Trophoblast cell (in vitro differentiated cells and primary cell): Measurements from ENCODE around the gene TGFB1. TPM values are rescaled to one million over a fixed set of nuclear protein-coding genes. Genes with fewer than 3 reads are reported as not detected.

Source experiments
- DNase-seq, 2 donors: peaks; one replicate each; pipeline ENCODE4 v3.0.0-alpha.2; 2016
- H2AFZ ChIP-seq: 2 replicates; pipeline ENCODE4 v1.6.1; 2013; ENCODE audit warnings: low read length, moderate library complexity, mild to moderate bottlenecking; ENCODE audit not compliant: insufficient read depth, poor library complexity
- H2AK5ac ChIP-seq: 2 replicates; pipeline ENCODE4 v1.6.1; 2013; ENCODE audit warnings: mild to moderate bottlenecking, low read length
- H2BK120ac ChIP-seq: 2 replicates; pipeline ENCODE4 v1.6.1; 2013; ENCODE audit warnings: low read length, mild to moderate bottlenecking, moderate library complexity; ENCODE audit not compliant: insufficient read depth, poor library complexity
- H2BK12ac ChIP-seq: 2 replicates; pipeline ENCODE4 v1.6.1; 2013; ENCODE audit warnings: mild to moderate bottlenecking, low read length, moderate library complexity
- H2BK5ac ChIP-seq: 2 replicates; pipeline ENCODE4 v1.6.1; 2013; ENCODE audit warnings: low read length, low read depth, moderate library complexity, mild to moderate bottlenecking; ENCODE audit not compliant: poor library complexity
- H3K14ac ChIP-seq: 2 replicates; pipeline ENCODE4 v1.6.1; 2013; ENCODE audit warnings: mild to moderate bottlenecking, low read length
- H3K18ac ChIP-seq: 2 replicates; pipeline ENCODE4 v1.6.1; 2013; ENCODE audit warnings: mild to moderate bottlenecking, low read length
- H3K23ac ChIP-seq: 2 replicates; pipeline ENCODE4 v1.6.1; 2013; ENCODE audit warnings: low read length
- H3K27ac ChIP-seq: 2 replicates; pipeline ENCODE4 v1.5.1; 2013; ENCODE audit warnings: low read depth, mild to moderate bottlenecking, inconsistent platforms, low read length, moderate library complexity
- H3K27me3 ChIP-seq: 2 replicates; pipeline ENCODE4 v1.6.1; 2013; ENCODE audit warnings: inconsistent platforms, mild to moderate bottlenecking, low read length, moderate library complexity; ENCODE audit not compliant: insufficient read depth
- H3K36me3 ChIP-seq, 2 experiments: 1 replicate in 1 of 2; 2 replicates in 1 of 2; pipeline ENCODE4 v1.6.1; 2013; ENCODE audit warnings: low read length in 2 of 2, mild to moderate bottlenecking in 2 of 2, moderate library complexity in 1 of 2; ENCODE audit not compliant: insufficient read depth in 2 of 2, control insufficient read depth in 1 of 2
- H3K4ac ChIP-seq: 2 replicates; pipeline ENCODE4 v1.6.1; 2013; ENCODE audit warnings: low read depth, mild to moderate bottlenecking, low read length, moderate library complexity
- H3K4me1 ChIP-seq, 2 experiments: 1 replicate in 1 of 2; 2 replicates in 1 of 2; pipeline ENCODE4 v1.6.1; 2013; ENCODE audit warnings: low read length in 2 of 2, mild to moderate bottlenecking in 2 of 2, moderate library complexity in 1 of 2; ENCODE audit not compliant: insufficient read depth in 2 of 2, control insufficient read depth in 1 of 2
- H3K4me2 ChIP-seq: 2 replicates; pipeline ENCODE4 v1.6.1; 2013; ENCODE audit warnings: inconsistent platforms, mild to moderate bottlenecking, low read length, moderate library complexity
- H3K4me3 ChIP-seq: 2 replicates; pipeline ENCODE4 v1.5.1; 2013; ENCODE audit warnings: mild to moderate bottlenecking, low read depth, low read length, inconsistent platforms
- H3K79me1 ChIP-seq: one replicate; pipeline ENCODE4 v1.6.1; 2013; ENCODE audit warnings: low read length
- H3K79me2 ChIP-seq: 2 replicates; pipeline ENCODE4 v1.6.1; 2013; ENCODE audit warnings: low read length, mild to moderate bottlenecking; ENCODE audit not compliant: control insufficient read depth, insufficient read depth, poor library complexity
- H3K9ac ChIP-seq: 2 replicates; pipeline ENCODE4 v1.6.1; 2013; ENCODE audit warnings: mild to moderate bottlenecking, low read length
- H3K9me3 ChIP-seq: 2 replicates; pipeline ENCODE4 v1.6.1; 2013; ENCODE audit warnings: low read depth, mild to moderate bottlenecking, control low read depth, inconsistent platforms, low read length; ENCODE audit not compliant: insufficient read depth
- H4K12ac ChIP-seq: 2 replicates; pipeline ENCODE4 v1.6.1; 2013; ENCODE audit warnings: low read depth, mild to moderate bottlenecking, low read length, moderate library complexity
- H4K8ac ChIP-seq: 2 replicates; pipeline ENCODE4 v1.6.1; 2013; ENCODE audit warnings: low read depth, mild to moderate bottlenecking, low read length, moderate library complexity
- H4K91ac ChIP-seq: one replicate; pipeline ENCODE4 v1.6.1; 2013; ENCODE audit warnings: low read depth, mild to moderate bottlenecking, low read length, moderate library complexity
- WGBS: extraction: QIAGEN DNeasy Blood & Tissue Kit; methylation state at CpG from one replicate; pipeline ENCODE4 v1.1.7; 2013; ENCODE audit warnings: missing lambda C conversion rate; ENCODE audit not compliant: insufficient read length, insufficient coverage; ENCODE audit errors: extremely low coverage; 5-methylcytosine and 5-hydroxymethylcytosine counted together
- polyA plus RNA-seq: library from polyadenylated mRNA; stranded (reverse); fragments of 200-250 nt; gene quantifications from 2 replicates; pipeline ENCODE4 v1.2.3, GENCODE V29; 2013

TGFB1 gene
- polyA plus RNA-seq: 140 and 142 TPM in 2 replicates

- peak within 1 kb of the TSS; percentile 93 for H3K18ac ChIP-seq
- H3K79me1 ChIP-seq: peaks cover 26% of the 10 kb centered on the region
- peak; percentile 64 to 78 for DNase-seq
- H3K4me3 ChIP-seq: peak within 1 kb of the TSS; percentile 82
- peak within 1 kb of the TSS; percentile 37 for H2AK5ac ChIP-seq
- peak within 1 kb of the TSS; percentile 86 for H3K14ac ChIP-seq
- peak within 1 kb of the TSS; percentile 75 for H3K4me2 ChIP-seq
- peak within 1 kb of the TSS; percentile 67 for H2BK120ac ChIP-seq
- WGBS: no CpG with 5 or more reads among the region's 78 CpGs
- peak within 1 kb of the TSS; percentile 70 for H3K27ac ChIP-seq
- H4K12ac ChIP-seq: peak within 1 kb of the TSS; percentile 14
- H4K91ac ChIP-seq: peak within 1 kb of the TSS; percentile 86
- H3K9ac ChIP-seq: peak within 1 kb of the TSS; percentile 62
- H3K27me3 ChIP-seq: peaks cover 13% of the 10 kb centered on the region
- peak within 1 kb of the TSS; percentile 43 for H4K8ac ChIP-seq
- H2BK12ac ChIP-seq: peak within 1 kb of the TSS; percentile 67
- H3K4me1 ChIP-seq: peaks cover 0 to 8% of the 10 kb centered on the region in 2 experiments
- H3K9me3 ChIP-seq: peaks cover 6% of the 10 kb centered on the region
- H3K4ac ChIP-seq: peak within 1 kb of the TSS; percentile 77
- peaks cover 18% of the 10 kb centered on the region for H3K79me2 ChIP-seq
- H2AFZ ChIP-seq: peak within 1 kb of the TSS; percentile 8
- H3K23ac ChIP-seq: no peak within 1 kb of the TSS
- H3K36me3 ChIP-seq: no peaks in the 10 kb centered on the region
- H2BK5ac ChIP-seq: peak within 1 kb of the TSS; percentile 29
Observed at GRCh38 chr19:41353466-41354342, at the start of gene TGFB1. Gene TGFB1, minus strand, starts transcription at chr19:41353922. Its CDS starts 878 bp downstream, at chr19:41353044.

GRCh38 chr19:41402010-41402409, 48.3 kb upstream of the TGFB1 start:
- Histone ChIP-seq H3K79me2 (peaks cover 5% of the 10 kb centered on the region), H2BK5ac (no peak overlapping the region), H3K4me1 (peaks cover 3% of the 10 kb centered on the region in 2 experiments), H3K27me3 (no peaks in the 10 kb centered on the region), H4K12ac (no peak overlapping the region), H2BK12ac (no peak overlapping the region), H2AFZ (no peak overlapping the region), H3K14ac (no peak overlapping the region), H3K79me1 (peaks cover 4% of the 10 kb centered on the region), H3K9me3 (no peaks in the 10 kb centered on the region), H3K23ac (no peak overlapping the region), H3K4ac (no peak overlapping the region), H3K36me3 (no peaks in the 10 kb centered on the region), H4K91ac (no peak overlapping the region), H3K4me2 (no peak overlapping the region), H3K9ac (no peak overlapping the region), H2AK5ac (no peak overlapping the region), H3K18ac (no peak overlapping the region), H3K27ac (no peak overlapping the region), H2BK120ac (no peak overlapping the region), H3K4me3 (no peak overlapping the region), H4K8ac (no peak overlapping the region)
- DNase-seq: no peak
- no CpG with 5 or more reads among the region's 3 CpGs for WGBS

GRCh38 chr19:41401483-41401882, 47.8 kb upstream of the TGFB1 start:
- Histone ChIP-seq H3K27ac (no peak overlapping the region), H2BK120ac (no peak overlapping the region), H4K12ac (no peak overlapping the region), H3K79me1 (peaks cover 4% of the 10 kb centered on the region), H2AK5ac (no peak overlapping the region), H3K4me3 (no peak overlapping the region), H3K9ac (no peak overlapping the region), H3K4me1 (peaks cover 3% of the 10 kb centered on the region in 2 experiments), H3K79me2 (peaks cover 5% of the 10 kb centered on the region), H4K8ac (no peak overlapping the region), H3K4ac (no peak overlapping the region), H3K14ac (no peak overlapping the region), H2AFZ (no peak overlapping the region), H3K27me3 (no peaks in the 10 kb centered on the region), H3K36me3 (no peaks in the 10 kb centered on the region), H4K91ac (no peak overlapping the region), H3K23ac (no peak overlapping the region), H2BK12ac (no peak overlapping the region), H3K9me3 (no peaks in the 10 kb centered on the region), H3K18ac (no peak overlapping the region), H2BK5ac (no peak overlapping the region), H3K4me2 (no peak overlapping the region)
- no CpG with 5 or more reads among the region's 4 CpGs for WGBS
- no peak for DNase-seq

GRCh38 chr19:41399525-41399924, 45.8 kb upstream of the TGFB1 start:
- Histone ChIP-seq H3K14ac (no peak overlapping the region), H3K9ac (no peak overlapping the region), H3K4me1 (peaks cover 3% of the 10 kb centered on the region in 2 experiments), H3K23ac (no peak overlapping the region), H4K12ac (no peak overlapping the region), H4K91ac (no peak overlapping the region), H3K4ac (no peak overlapping the region), H3K27me3 (no peaks in the 10 kb centered on the region), H3K27ac (no peak overlapping the region), H3K36me3 (no peaks in the 10 kb centered on the region), H2AFZ (no peak overlapping the region), H3K79me2 (peaks cover 5% of the 10 kb centered on the region), H2AK5ac (no peak overlapping the region), H3K79me1 (peaks cover 4% of the 10 kb centered on the region), H2BK12ac (no peak overlapping the region), H3K18ac (no peak overlapping the region), H2BK120ac (no peak overlapping the region), H4K8ac (no peak overlapping the region), H3K9me3 (no peaks in the 10 kb centered on the region), H3K4me3 (no peak overlapping the region), H3K4me2 (no peak overlapping the region), H2BK5ac (no peak overlapping the region)
- no CpG with 5 or more reads among the region's 2 CpGs for WGBS
- no peak for DNase-seq
